UCSD-AML1 (cell line): ENCODE measurements around the gene YAF2.
"Not testable (repeated sequence)": the region's sequence is repeated elsewhere in the genome, so short reads cannot be mapped to it uniquely, and the experiment has no call there.

Source experiments
- DNase-seq: peaks from one replicate; lab custom pipeline; 2025; ENCODE audit not compliant: unreplicated experiment; lab: John Stamatoyannopoulos, UW

YAF2 gene

GRCh38 chr12:42255221-42255865 lies 17.3 kb upstream of the YAF2 start:
- DNase-seq = no peak

- DNase-seq = not testable (repeated sequence)
These were observed 14.6 kb upstream of the YAF2 start for GRCh38 chr12:42252645-42253044.

DNA sequence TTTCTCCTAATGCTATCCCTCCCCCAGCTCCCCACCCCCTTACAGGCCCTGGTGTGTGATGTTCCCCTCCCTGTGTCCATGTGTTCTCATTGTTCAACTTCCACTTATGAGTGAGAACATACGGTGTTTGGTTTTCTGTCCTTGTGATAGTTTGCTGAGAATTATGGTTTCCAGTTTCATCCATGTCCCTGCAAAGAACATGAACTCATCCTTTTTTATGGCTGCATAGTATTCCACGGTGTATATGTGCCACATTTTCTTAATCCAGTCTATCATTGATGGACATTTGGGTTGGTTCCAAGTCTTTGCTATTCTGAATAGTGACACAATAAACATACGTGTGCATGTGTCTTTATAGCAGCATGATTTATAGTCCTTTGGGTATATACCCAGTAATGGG lies 11.0 kb upstream of the YAF2 start:
- not testable (repeated sequence) for DNase-seq

GRCh38 chr12:42240131-42240750 lies 2.2 kb upstream of the YAF2 start:
- DNase-seq = no peak

DNA sequence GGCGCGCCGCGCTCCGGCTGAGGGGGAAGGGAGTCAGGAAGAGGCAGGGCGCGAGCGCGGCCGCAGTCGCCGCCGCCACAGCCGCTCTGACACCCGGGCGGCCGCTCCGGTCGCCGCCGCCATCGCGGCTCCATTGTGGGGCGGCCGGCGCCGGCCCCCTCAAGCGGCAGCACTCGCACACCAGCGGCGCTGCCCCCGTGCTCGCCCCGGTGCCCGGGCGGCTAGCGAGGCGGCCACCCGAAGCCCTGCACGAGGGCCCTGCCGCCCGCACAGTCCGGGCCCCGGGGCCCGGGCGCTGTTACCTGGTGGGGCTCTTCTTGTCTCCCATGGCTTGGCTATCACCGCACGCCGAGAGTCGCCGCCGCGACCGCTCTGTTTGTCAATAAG lies 202 bp downstream of the YAF2 start:
- DNase-seq = no peak

GRCh38 chr12:42237052-42237852 lies 796 bp downstream of the YAF2 start:
- peak; percentile 81 for DNase-seq

GRCh38 chr12:42236017-42236416 lies 2.0 kb downstream of the YAF2 start:
- no peak for DNase-seq

DNA sequence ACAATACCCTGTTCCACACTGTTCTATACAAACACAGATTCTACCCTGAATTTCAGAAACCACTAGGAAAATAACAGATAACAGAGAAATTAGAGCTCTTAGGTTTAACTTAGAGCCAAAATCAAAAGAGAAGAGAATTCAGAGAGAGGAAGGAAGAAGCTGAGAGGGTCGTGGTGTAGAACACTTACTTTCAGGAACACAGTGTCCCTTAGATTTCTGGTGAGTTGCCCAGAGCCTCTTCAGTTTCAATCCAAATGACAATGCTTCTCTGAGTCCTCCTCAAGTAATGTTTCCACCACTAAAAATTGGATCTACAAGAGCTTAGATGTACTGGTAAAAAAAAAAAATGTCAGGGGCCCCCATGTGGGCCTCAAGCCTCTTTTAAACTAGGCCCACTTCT lies 2.6 kb downstream of the YAF2 start:
- DNase-seq = no peak

DNA sequence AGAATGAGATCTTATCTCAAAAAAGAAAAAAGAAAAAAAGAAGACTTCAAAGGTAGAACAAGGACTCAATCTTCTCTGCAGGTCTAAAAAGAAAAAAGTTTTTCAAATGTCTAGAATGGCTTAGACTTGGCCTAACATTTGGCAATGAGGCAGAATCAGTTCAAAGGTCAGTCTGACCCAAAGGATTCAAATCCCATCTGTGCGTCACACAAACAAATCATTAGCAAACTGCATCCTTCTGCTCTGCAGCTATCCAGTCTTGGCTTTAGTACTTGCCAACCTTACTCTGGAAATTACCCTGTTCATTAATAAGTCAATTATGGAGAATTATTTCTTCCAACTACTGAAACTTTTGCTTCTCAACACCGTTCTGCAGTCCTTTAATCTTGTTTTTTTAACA lies 3.1 kb downstream of the YAF2 start:
- DNase-seq = no peak

DNA sequence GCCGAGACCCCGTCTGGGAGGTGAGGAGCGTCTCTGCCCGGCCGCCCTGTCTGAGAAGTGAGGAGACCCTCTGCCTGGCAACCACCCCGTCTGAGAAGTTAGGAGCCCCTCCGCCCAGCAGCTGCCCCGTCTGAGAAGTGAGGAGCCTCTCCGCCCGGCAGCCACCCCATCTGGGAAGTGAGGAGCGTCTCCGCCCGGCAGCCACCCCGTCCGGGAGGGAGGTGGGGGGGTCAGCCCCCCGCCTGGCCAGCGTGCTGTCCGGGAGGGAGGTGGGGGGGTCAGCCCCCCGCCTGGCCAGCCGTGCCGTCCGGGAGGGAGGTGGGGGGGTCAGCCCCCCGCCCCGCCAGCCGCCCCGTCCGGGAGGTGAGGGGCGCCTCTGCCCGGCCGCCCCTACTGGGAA lies 10.5 kb downstream of the YAF2 start:
- DNase-seq = not testable (repeated sequence)

GRCh38 chr12:42224501-42224900 lies 13.5 kb downstream of the YAF2 start:
- DNase-seq = not testable (repeated sequence)

DNA sequence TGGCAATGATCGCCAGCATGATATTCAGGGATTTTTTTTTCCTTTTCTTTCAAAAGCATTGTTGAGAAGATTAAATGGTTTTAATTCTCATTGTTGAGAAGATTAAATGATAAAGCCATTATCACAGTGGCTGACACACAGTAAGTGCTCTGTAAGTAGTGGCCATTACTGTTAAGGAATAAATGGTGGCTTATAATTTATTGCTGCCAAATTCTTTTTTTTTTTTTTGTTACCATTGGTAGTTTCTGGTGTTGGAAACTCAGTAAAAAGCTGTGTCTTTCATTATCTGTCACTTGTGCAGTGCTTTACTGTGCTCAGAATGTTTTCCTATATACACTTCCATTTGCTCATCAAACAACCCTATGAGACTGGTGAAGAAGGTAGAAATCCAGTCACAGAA lies 15.3 kb downstream of the YAF2 start:
- DNase-seq = no peak

GRCh38 chr12:42221726-42222125 lies 16.3 kb downstream of the YAF2 start:
- no peak for DNase-seq

- no peak for DNase-seq
These were observed 20.4 kb downstream of the YAF2 start for GRCh38 chr12:42217656-42218055.

DNA sequence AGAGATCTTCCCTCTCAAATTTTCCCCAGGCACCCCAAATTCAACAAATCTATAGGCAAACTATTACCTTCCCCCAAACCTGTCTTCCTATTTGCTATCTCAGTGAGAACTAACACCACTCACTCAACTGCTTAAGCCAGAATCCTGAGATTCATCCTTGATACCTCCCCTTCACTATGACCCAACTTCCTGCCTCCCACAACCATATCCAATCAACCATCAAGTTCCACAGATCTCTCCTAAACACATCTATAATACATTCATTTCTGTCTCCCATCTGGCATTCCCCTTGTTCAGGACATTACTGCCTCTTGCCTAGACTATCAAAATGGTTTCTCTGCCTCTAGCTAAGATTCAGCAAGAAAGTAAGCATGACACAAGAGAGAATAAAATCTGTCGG lies 21.3 kb downstream of the YAF2 start:
- DNase-seq = no peak

DNA sequence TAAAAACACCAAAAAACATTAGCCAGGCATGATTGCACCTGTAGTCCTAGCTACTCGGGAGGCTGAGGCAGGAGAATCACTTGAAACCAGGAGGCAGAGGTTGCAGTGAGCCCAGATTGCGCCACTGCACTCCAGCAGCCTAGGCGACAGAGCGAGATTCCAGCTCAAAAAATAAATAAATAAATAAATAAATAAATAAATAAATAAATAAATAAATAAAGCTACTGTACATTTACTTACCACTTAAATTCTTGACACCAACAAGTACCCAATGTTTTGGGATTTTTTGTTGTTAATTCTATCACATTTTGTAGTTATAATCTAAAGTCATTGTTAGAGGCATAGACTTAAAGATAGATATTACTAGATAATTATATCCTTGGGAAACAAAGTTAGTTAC lies 22.3 kb downstream of the YAF2 start:
- DNase-seq = not testable (repeated sequence)

DNA sequence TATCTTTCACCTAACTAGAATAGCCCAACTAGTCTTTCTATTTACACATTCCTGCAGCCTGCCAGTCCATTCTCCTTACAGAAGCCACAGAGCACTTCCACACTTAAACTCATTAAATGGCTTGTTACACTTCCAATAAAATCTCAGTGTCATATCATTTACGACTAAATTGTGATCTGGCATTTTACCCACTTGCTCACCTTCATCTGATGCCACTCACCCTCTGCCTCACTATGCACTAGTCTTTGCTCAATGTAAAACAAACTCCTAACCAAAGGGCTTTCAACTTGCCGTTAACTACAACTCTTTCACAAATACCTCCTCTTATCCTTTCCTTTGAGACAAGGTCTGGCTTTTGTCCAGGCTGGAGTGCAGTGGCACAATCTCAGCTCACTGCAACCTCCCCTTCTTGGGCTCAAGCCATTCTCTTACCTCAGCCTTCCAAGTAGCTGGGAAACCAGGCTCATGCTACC lies 24.1 kb downstream of the YAF2 start:
- no peak for DNase-seq

- no peak for DNase-seq
These were observed 25.0 kb downstream of the YAF2 start for GRCh38 chr12:42213023-42213422.

GRCh38 chr12:42208574-42208973 lies 29.5 kb downstream of the YAF2 start:
- no peak for DNase-seq

DNA sequence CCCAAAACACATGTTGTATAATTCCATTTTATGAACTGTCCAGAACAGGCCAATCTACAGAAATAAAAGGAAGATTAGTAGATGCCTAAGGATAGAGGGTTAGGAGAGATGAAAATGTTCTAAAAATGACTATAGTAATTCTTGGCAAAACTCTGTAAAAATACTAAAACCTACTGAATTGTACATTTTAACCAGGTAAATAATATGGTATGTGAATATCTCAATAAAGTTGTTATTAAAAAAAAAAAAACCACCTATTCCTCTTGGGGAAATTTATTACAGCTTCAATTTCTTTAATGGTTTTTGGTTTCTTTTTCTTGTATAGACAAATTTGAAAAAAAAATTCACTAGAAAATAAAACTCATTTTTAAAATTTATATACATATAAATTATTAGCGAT lies 33.2 kb downstream of the YAF2 start:
- DNase-seq = no peak

DNA sequence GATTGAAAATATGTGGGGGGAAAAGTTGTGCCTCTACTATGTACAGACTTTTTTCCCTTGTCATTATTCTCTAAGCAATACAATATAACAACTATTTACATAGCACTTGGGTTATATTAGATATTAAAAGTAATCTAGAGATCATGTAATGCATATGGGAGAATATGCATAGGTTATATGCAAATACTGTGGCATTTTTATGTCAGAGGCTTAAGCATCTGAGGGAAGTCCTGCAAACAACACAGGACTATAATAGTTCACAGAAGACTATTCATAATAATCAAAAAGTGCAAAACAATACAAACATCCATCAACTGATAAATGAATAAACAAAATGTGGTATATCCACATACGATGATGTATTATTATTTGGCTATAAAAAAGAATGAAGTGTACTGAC lies 33.7 kb downstream of the YAF2 start:
- no peak for DNase-seq

DNA sequence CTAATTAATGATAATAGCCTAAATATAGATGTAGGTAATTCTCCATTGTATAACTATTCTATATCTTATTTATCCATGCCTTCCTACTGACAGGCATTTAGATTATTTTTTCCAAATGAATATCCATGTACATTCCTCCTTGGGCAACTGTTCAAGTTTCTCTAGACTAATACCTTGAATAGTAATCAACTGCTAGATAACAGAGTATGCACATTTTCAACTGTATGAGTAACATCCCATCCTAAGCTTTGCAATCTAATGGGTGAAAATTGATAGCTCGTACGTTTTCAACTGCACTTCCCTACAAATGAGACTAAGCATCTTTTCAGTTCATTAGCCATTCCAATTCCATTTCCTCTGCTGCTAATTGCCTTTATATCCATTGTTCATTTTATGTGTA lies 37.0 kb downstream of the YAF2 start:
- no peak for DNase-seq
